Right lobe of liver (tissue), 6 donors: Measurements from ENCODE around the gene SPHK1. TPM values are rescaled to one million over a fixed set of nuclear protein-coding genes. Genes with fewer than 3 reads are reported as not detected.

Source experiments
- ATAC-seq, 4 donors: fragments of 200-7000 bp; cut with Tn5 transposase; one replicate each; pipeline ENCODE4 v1.9.1; 2020; ENCODE audit warnings: mild to moderate bottlenecking in 4 of 4, moderate library complexity in 4 of 4
- DNase-seq, 3 donors: peaks; one replicate each; pipeline ENCODE4 v3.0.0-alpha.2; 2020
- H3K27ac ChIP-seq, 3 donors: fragments of 200-600 bp; one replicate each; pipeline ENCODE4 v1.8.0; 2022
- H3K27me3 ChIP-seq, 2 donors: fragments of 200-600 bp; one replicate each; pipeline ENCODE4 v1.8.0; 2022
- H3K36me3 ChIP-seq, 4 donors: fragments of 200-600 bp; sonication (generic) in 1 of 4; one replicate each; pipeline versions ENCODE4 v1.5.1 to v1.8.0; 2017 to 2022; ENCODE audit warnings: control low read depth in 1 of 4
- H3K4me1 ChIP-seq, 4 donors: fragments of 200-600 bp; sonication (generic) in 1 of 4; one replicate each; pipeline versions ENCODE4 v1.5.1 to v1.8.0; 2017 to 2022; ENCODE audit warnings: control low read depth in 1 of 4
- H3K4me3 ChIP-seq, 3 donors: fragments of 200-600 bp; one replicate each; pipeline ENCODE4 v1.8.0; 2022
- H3K9me3 ChIP-seq, 4 donors: fragments of 200-600 bp; sonication (generic) in 1 of 4; one replicate each; pipeline versions ENCODE4 v1.5.1 to v1.8.0; 2017 to 2022; ENCODE audit warnings: control low read depth in 1 of 4
- CTCF ChIP-seq, 4 donors: fragments of 200-600 bp in 3 of 4; fragments of 450-650 bp in 1 of 4; IDR thresholded peaks; one replicate each; pipeline versions ENCODE4 v1.5.1 to v1.8.0; 2016 to 2022; ENCODE audit warnings: antibody characterized with exemption in 4 of 4, mild to moderate bottlenecking in 2 of 4
- POLR2A ChIP-seq: fragments of 450-650 bp; IDR thresholded peaks from one replicate; pipeline ENCODE4 v1.6.1; 2017; ENCODE audit warnings: antibody characterized with exemption, mild to moderate bottlenecking
- WGBS: methylation state at CpG from one replicate; pipeline ENCODE4 v1.1.6; 2018; ENCODE audit warnings: low coverage, low lambda C conversion rate; ENCODE audit not compliant: insufficient coverage; ENCODE audit errors: missing lambda C conversion rate; 5-methylcytosine and 5-hydroxymethylcytosine counted together
- intact Hi-C, 2 donors: fragments of 100-400 bp; cut with DNase I; formaldehyde crosslinking; loops; one replicate each; pipeline versions ENCODE4 v1.11.2 to v1.14.1; 2022
- total RNA-seq, 6 experiments: library from RNA; depleted of rRNA in 2 of 6; stranded (reverse); fragments of >200 nt in 2 of 6; fragmentation: NEBNext Ultra II Directional in 3 of 6; extraction: Animal tissue kit (Norgen Biotek cat#: 25700) in 3 of 6; gene quantifications; one replicate each; pipeline versions ENCODE4 v1.1.0 to v1.2.4, GENCODE V29; 2016 to 2023
- donor health status: DM: no; HTN: yes; CAD: no.
- donor health status: DM: no; HTN: no; CAD: no.
- donor health status: DM: no; HTN: no; CAD: no.
- donor health status: DM: no; HTN: yes; CAD: no.
- donor health status: DM: no; HTN: yes; CAD: no.

SPHK1 gene
- total RNA-seq, 6 experiments from 2014 or later = 0.35 to 2.6 (median 1.5) TPM

DNA sequence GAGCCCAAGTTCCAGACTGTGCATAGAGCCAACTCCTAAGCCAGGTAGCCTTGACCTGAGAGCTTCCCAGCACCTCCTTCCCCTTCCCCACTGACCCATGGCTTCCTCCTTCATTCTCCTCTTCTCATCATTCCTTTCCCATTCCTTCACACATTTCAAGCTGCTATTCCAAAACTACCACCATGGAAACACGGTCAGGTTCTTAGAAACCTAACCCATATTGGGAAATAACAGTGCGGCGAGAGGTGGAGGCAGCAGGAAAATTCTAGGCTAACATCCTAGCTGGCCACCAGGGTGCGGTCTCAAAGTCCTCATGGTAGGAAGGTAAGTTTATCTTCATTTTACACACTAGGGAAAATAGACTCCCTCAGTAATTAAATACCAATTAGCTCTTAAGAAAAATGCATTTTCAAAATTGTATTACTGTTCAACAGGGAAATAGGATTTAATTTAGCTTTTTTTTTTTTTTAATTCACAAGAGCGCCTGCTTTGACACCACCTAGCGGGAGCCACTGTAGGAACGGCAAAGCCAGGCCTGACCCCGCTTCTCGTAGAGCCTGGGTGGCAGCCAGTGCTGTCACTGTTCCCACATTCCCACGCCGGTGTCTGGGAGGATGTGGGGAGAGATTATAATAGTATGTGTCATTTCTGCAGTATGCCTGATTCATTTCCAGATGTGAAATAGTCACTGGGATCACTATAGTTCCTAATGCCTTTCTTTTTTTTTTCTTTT lies 14.0 kb upstream of the SPHK1 start:
- no peak overlapping the region for H3K27ac ChIP-seq

GRCh38 chr17:76371656-76372628 lies 12.5 kb upstream of the SPHK1 start:
- peaks cover 0 to 7% (median 0%) of the 10 kb centered on the region in 4 donors for H3K4me1 ChIP-seq
- no peak for ATAC-seq
- TF ChIP-seq CTCF (IDR thresholded peaks at IDR 0.05) = no peak
- H3K27me3 ChIP-seq = no peaks in the 10 kb centered on the region
- H3K27ac ChIP-seq = no peak overlapping the region
- H3K9me3 ChIP-seq = no peaks in the 10 kb centered on the region
- H3K4me3 ChIP-seq = no peak overlapping the region
- DNase-seq = no peak
- intact Hi-C loops = no loop called here
- WGBS = 83% methylated on average over 15 of the region's 16 CpGs
- no peaks in the 10 kb centered on the region for H3K36me3 ChIP-seq

More for the DNA sequence above, 14.0 kb upstream of the SPHK1 start:
- peak; percentile 26 to 57 (median 32) for TF ChIP-seq CTCF (IDR thresholded peaks at IDR 0.05)
- TF ChIP-seq POLR2A = no peak
- H3K4me3 ChIP-seq = no peak overlapping the region
- no peaks in the 10 kb centered on the region for H3K9me3 ChIP-seq
- DNase-seq = peak in 2 of 3 donors; percentile 66 to 75
- ATAC-seq = peak; percentile 78 to 95 (median 84)
- no peaks in the 10 kb centered on the region for H3K27me3 ChIP-seq
- intact Hi-C loops = no loop called here
- no peaks in the 10 kb centered on the region for H3K36me3 ChIP-seq
- WGBS = 37% methylated on average over 11 of the region's 11 CpGs
- H3K4me1 ChIP-seq = peaks cover 0 to 1% (median 0%) of the 10 kb centered on the region in 4 donors

DNA sequence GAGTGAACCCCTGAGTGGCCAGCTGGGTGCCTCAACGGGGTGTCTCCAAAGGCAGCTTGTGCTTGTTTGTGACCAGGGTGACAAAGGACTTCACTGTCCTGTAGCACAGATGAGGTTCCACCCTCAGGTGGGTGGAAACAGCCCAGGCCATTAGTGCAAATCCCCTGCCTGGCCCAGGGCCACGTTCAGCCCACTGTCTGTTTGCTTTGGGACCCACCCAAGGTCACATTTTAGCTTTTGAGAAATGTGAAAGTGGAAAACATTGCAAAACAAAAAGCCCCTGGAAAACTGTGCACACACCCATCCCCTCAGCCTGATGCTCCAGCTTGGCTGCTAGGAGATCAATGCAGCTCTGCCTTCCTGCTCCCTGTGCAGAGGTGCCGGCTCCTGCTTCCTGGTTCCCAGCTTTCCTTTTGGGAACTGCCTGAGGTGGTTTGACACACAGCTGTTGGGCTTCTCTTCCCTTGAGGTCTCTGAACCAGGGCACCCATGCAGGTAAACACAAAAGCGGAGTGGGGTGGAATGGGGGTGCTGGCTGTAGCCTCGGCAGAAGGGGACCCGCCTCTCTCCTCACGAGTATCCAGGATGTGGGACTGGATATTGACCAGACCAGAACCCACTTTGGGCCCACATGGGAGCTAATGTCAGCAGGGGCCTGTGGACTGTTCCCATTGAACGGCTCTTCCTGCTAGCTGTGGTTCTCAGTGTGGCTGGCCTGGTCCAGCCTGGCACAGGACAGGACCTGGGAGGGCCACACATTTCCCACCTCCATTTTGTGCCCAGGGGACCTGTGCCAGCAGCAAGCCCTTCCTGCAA lies 7.9 kb upstream of the SPHK1 start:
- peak in 3 of 4 donors; percentile 26 to 45 (median 45) for ATAC-seq
- intact Hi-C loops = no loop called here
- H3K27ac ChIP-seq = no peak overlapping the region
- 55% methylated on average over 5 of the region's 8 CpGs for WGBS
- H3K36me3 ChIP-seq = no peaks in the 10 kb centered on the region
- no peaks in the 10 kb centered on the region for H3K27me3 ChIP-seq
- no peak for DNase-seq
- peaks cover 0 to 7% (median 0%) of the 10 kb centered on the region in 4 donors for H3K4me1 ChIP-seq
- TF ChIP-seq POLR2A (no peak), CTCF (IDR thresholded peaks at IDR 0.05) (no peak)
- H3K4me3 ChIP-seq = no peak overlapping the region
- no peaks in the 10 kb centered on the region for H3K9me3 ChIP-seq

GRCh38 chr17:76378548-76379274 lies 5.7 kb upstream of the SPHK1 start:
- peaks cover 0 to 18% (median 0%) of the 10 kb centered on the region in 4 donors for H3K4me1 ChIP-seq
- DNase-seq (no peak), ATAC-seq (no peak)
- H3K27me3 ChIP-seq = no peaks in the 10 kb centered on the region
- no peaks in the 10 kb centered on the region for H3K9me3 ChIP-seq
- intact Hi-C loops = no loop called here
- H3K27ac ChIP-seq = no peak overlapping the region
- H3K4me3 ChIP-seq = no peak overlapping the region
- WGBS = 88% methylated on average over 5 of the region's 5 CpGs
- TF ChIP-seq CTCF (IDR thresholded peaks at IDR 0.05) (no peak), POLR2A (no peak)
- H3K36me3 ChIP-seq = no peaks in the 10 kb centered on the region
